ENCODE data around the gene EPHA6.

The EPHA6 gene

DNA sequence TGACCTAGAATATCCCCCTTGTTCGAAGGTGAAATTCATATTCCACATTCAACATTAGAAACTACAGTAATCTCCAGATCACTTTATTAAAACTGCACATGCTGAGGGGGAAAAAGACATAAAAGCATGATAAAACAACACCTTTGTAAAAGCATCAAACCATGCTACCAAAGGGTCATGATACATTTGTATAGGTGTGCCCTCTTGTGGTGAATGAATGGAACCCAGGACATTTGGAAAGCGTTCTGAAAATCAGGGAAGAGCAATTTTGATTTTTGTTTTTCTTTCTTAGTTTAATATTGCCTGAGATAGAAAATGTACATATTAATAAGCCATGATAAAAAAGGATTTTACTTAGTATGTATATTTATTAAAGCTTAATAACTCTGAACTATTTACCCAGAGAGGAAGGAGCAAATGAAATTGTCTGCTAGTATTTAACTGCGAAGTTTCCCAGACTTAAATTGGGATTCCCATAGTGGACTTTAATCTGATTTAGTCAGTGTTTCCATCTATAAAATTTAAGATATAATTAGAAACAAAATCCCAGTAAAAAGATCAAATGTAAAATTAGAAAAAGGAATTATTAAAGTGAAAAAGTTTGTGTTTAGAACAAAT, 844.4 kb downstream of the EPHA6 start:
- peak; percentile 16 for DNase-seq
- H3K14ac ChIP-seq (ENCODE audit: low read length in 2 of 2): no peak overlapping the region
- no peak overlapping the region for H2BK12ac ChIP-seq (ENCODE audit: low read length in 2 of 2)
- H2AK5ac ChIP-seq (ENCODE audit: low read length, severe bottlenecking): no peak overlapping the region
- no peaks in the 10 kb centered on the region for H3K4me1 ChIP-seq (ENCODE audit: control insufficient read depth, insufficient read depth, low read depth, low read length)
- H3K18ac ChIP-seq (ENCODE audit: low read depth in 1 of 2, low read length in 2 of 2): no peak overlapping the region
- no peak overlapping the region for H2AFZ ChIP-seq (ENCODE audit: low read depth, low read length)
- H3K4me2 ChIP-seq (ENCODE audit: low read length, poor library complexity, severe bottlenecking): no peak overlapping the region
- H4K8ac ChIP-seq (ENCODE audit: low read length): no peak overlapping the region
- no peak overlapping the region for H2BK5ac ChIP-seq (ENCODE audit: low read depth, low read length, poor library complexity, severe bottlenecking)
- no peaks in the 10 kb centered on the region for H3K36me3 ChIP-seq (ENCODE audit: control insufficient read depth in 1 of 2, insufficient read depth in 2 of 2, low read depth in 1 of 2, low read length in 2 of 2)
- no peak overlapping the region for H3K4me3 ChIP-seq (ENCODE audit: insufficient read depth in 1 of 2, low read depth in 1 of 2, low read length in 2 of 2)
- no peak overlapping the region for H4K91ac ChIP-seq (ENCODE audit: low read length)
- WGBS: 9% methylated on average over 2 of the region's 3 CpGs
- H3K9ac ChIP-seq (ENCODE audit: low read length): no peak overlapping the region
- no peaks in the 10 kb centered on the region for H3K9me3 ChIP-seq (ENCODE audit: control insufficient read depth, low read length)
- no peak overlapping the region for H3K4ac ChIP-seq (ENCODE audit: low read depth in 1 of 2, low read length in 2 of 2)
- H3K79me1 ChIP-seq (replicated peaks; ENCODE audit: low read length, poor library complexity, severe bottlenecking): no peaks in the 10 kb centered on the region
- no peak overlapping the region for H3K27ac ChIP-seq (ENCODE audit: low read length, poor library complexity, severe bottlenecking)
- H3K23ac ChIP-seq (ENCODE audit: low read length in 2 of 2): no peak overlapping the region
- H3K27me3 ChIP-seq (ENCODE audit: control insufficient read depth in 1 of 2, insufficient read depth in 1 of 2, low read length in 2 of 2): no peaks in the 10 kb centered on the region
- H2BK15ac ChIP-seq (ENCODE audit: low read depth, poor library complexity, severe bottlenecking): no peak overlapping the region
- H2BK120ac ChIP-seq (ENCODE audit: low read depth, low read length): no peak overlapping the region

DNA sequence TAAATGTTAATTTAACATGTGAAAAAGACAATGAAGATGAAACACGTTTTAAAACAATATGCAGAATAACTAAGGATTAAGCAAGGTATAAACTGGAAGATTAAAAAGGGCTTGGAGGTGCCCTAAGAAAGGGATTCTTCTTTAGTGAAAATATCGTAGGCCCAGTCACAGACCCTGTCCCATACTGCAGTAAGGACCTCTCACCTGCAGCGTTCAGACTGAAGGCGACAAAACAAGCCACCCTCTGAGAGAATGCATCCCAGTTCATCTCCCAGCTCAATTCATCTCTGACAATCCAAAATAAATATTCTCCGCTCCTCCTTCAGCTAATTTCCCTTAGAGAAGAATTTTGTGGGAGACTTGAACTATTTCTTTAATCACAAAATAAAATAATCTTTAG, 847.9 kb downstream of the EPHA6 start:
- Histone ChIP-seq H3K27ac (ENCODE audit: low read length, poor library complexity, severe bottlenecking) (no peak overlapping the region), H3K9me3 (ENCODE audit: control insufficient read depth, low read length) (no peaks in the 10 kb centered on the region), H3K23ac (ENCODE audit: low read length in 2 of 2) (no peak overlapping the region), H3K36me3 (ENCODE audit: control insufficient read depth in 1 of 2, insufficient read depth in 2 of 2, low read depth in 1 of 2, low read length in 2 of 2) (no peaks in the 10 kb centered on the region), H2BK12ac (ENCODE audit: low read length in 2 of 2) (no peak overlapping the region), H3K4me3 (ENCODE audit: insufficient read depth in 1 of 2, low read depth in 1 of 2, low read length in 2 of 2) (no peak overlapping the region), H3K4ac (ENCODE audit: low read depth in 1 of 2, low read length in 2 of 2) (no peak overlapping the region), H3K4me1 (ENCODE audit: control insufficient read depth, insufficient read depth, low read depth, low read length) (no peaks in the 10 kb centered on the region), H3K14ac (ENCODE audit: low read length in 2 of 2) (no peak overlapping the region), H3K18ac (ENCODE audit: low read depth in 1 of 2, low read length in 2 of 2) (no peak overlapping the region), H4K8ac (ENCODE audit: low read length) (no peak overlapping the region), H4K91ac (ENCODE audit: low read length) (no peak overlapping the region), H3K4me2 (ENCODE audit: low read length, poor library complexity, severe bottlenecking) (no peak overlapping the region), H2BK15ac (ENCODE audit: low read depth, poor library complexity, severe bottlenecking) (no peak overlapping the region), H2AFZ (ENCODE audit: low read depth, low read length) (no peak overlapping the region), H3K27me3 (ENCODE audit: control insufficient read depth in 1 of 2, insufficient read depth in 1 of 2, low read length in 2 of 2) (no peaks in the 10 kb centered on the region), H2AK5ac (ENCODE audit: low read length, severe bottlenecking) (no peak overlapping the region), H2BK120ac (ENCODE audit: low read depth, low read length) (no peak overlapping the region), H3K9ac (ENCODE audit: low read length) (no peak overlapping the region), H2BK5ac (ENCODE audit: low read depth, low read length, poor library complexity, severe bottlenecking) (no peak overlapping the region), H3K79me1 (replicated peaks; ENCODE audit: low read length, poor library complexity, severe bottlenecking) (no peaks in the 10 kb centered on the region)
- 58% methylated on average over 4 of the region's 5 CpGs for WGBS
- no peak for DNase-seq

DNA sequence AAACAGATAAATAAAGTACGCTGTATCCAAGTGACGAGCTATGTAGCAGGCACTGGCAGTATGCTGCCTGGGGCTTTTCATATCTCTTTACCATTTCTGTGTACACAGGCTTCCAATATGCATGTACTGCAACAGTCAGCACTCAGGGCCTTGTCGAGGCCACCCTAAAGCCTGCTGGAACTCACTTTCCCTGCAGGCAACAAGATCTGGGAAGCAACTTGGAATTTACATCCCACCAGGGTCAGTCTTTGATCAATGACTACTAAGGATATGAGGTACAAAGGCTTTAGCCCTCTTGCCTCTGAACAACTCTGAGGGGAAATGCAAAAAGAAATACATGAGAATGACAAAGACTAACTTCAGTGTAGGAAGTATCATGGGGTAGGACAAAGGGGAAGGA, 848.4 kb downstream of the EPHA6 start:
- Histone ChIP-seq H3K27ac (ENCODE audit: low read length, poor library complexity, severe bottlenecking) (no peak overlapping the region), H3K18ac (ENCODE audit: low read depth in 1 of 2, low read length in 2 of 2) (peak overlapping the region in 1 of 2 experiments; percentile 3), H3K4me2 (ENCODE audit: low read length, poor library complexity, severe bottlenecking) (no peak overlapping the region), H2BK12ac (ENCODE audit: low read length in 2 of 2) (no peak overlapping the region), H2AFZ (ENCODE audit: low read depth, low read length) (no peak overlapping the region), H2AK5ac (ENCODE audit: low read length, severe bottlenecking) (no peak overlapping the region), H3K9me3 (ENCODE audit: control insufficient read depth, low read length) (no peaks in the 10 kb centered on the region), H3K14ac (ENCODE audit: low read length in 2 of 2) (no peak overlapping the region), H3K4me1 (ENCODE audit: control insufficient read depth, insufficient read depth, low read depth, low read length) (no peaks in the 10 kb centered on the region), H2BK15ac (ENCODE audit: low read depth, poor library complexity, severe bottlenecking) (no peak overlapping the region), H2BK120ac (ENCODE audit: low read depth, low read length) (no peak overlapping the region), H3K79me1 (replicated peaks; ENCODE audit: low read length, poor library complexity, severe bottlenecking) (no peaks in the 10 kb centered on the region), H4K91ac (ENCODE audit: low read length) (no peak overlapping the region), H3K36me3 (ENCODE audit: control insufficient read depth in 1 of 2, insufficient read depth in 2 of 2, low read depth in 1 of 2, low read length in 2 of 2) (no peaks in the 10 kb centered on the region), H3K27me3 (ENCODE audit: control insufficient read depth in 1 of 2, insufficient read depth in 1 of 2, low read length in 2 of 2) (no peaks in the 10 kb centered on the region), H3K4ac (ENCODE audit: low read depth in 1 of 2, low read length in 2 of 2) (no peak overlapping the region), H4K8ac (ENCODE audit: low read length) (no peak overlapping the region), H3K23ac (ENCODE audit: low read length in 2 of 2) (no peak overlapping the region), H3K4me3 (ENCODE audit: insufficient read depth in 1 of 2, low read depth in 1 of 2, low read length in 2 of 2) (no peak overlapping the region), H2BK5ac (ENCODE audit: low read depth, low read length, poor library complexity, severe bottlenecking) (no peak overlapping the region), H3K9ac (ENCODE audit: low read length) (no peak overlapping the region)
- WGBS: 66% methylated on average over 3 of the region's 3 CpGs
- no peak for DNase-seq

DNA sequence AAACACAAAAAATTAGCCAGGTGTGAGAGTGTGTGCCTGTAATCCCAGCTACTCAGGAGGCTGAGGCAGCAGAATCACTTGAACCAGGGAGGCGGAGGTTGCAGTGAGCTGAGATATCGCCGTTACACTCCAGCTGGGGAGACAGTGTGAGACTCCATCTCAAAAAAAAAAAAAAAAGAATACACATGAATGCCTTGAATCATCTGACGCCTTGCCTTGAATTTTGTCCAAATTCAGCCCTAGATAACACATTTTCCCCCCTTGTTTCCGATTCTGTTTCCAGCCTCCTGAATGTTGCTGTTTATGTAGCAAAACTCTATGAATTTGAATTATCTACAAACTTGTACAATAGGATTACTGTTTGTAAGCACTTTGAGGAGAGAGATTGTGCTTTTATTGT, 851.5 kb downstream of the EPHA6 start:
- no peaks in the 10 kb centered on the region for H3K9me3 ChIP-seq (ENCODE audit: control insufficient read depth, low read length)

More for the DNA sequence above, 851.5 kb downstream of the EPHA6 start:
- Histone ChIP-seq H2BK120ac (ENCODE audit: low read depth, low read length) (no peak overlapping the region), H4K91ac (ENCODE audit: low read length) (no peak overlapping the region), H3K36me3 (ENCODE audit: control insufficient read depth in 1 of 2, insufficient read depth in 2 of 2, low read depth in 1 of 2, low read length in 2 of 2) (no peaks in the 10 kb centered on the region), H3K23ac (ENCODE audit: low read length in 2 of 2) (no peak overlapping the region), H3K79me1 (replicated peaks; ENCODE audit: low read length, poor library complexity, severe bottlenecking) (no peaks in the 10 kb centered on the region), H3K27me3 (ENCODE audit: control insufficient read depth in 1 of 2, insufficient read depth in 1 of 2, low read length in 2 of 2) (no peaks in the 10 kb centered on the region), H3K27ac (ENCODE audit: low read length, poor library complexity, severe bottlenecking) (no peak overlapping the region), H3K4me3 (ENCODE audit: insufficient read depth in 1 of 2, low read depth in 1 of 2, low read length in 2 of 2) (no peak overlapping the region), H3K18ac (ENCODE audit: low read depth in 1 of 2, low read length in 2 of 2) (no peak overlapping the region), H3K4ac (ENCODE audit: low read depth in 1 of 2, low read length in 2 of 2) (no peak overlapping the region), H3K4me1 (ENCODE audit: control insufficient read depth, insufficient read depth, low read depth, low read length) (no peaks in the 10 kb centered on the region), H2BK12ac (ENCODE audit: low read length in 2 of 2) (no peak overlapping the region), H3K9ac (ENCODE audit: low read length) (no peak overlapping the region), H3K4me2 (ENCODE audit: low read length, poor library complexity, severe bottlenecking) (no peak overlapping the region), H2AK5ac (ENCODE audit: low read length, severe bottlenecking) (no peak overlapping the region), H2BK5ac (ENCODE audit: low read depth, low read length, poor library complexity, severe bottlenecking) (no peak overlapping the region), H2BK15ac (ENCODE audit: low read depth, poor library complexity, severe bottlenecking) (no peak overlapping the region), H3K14ac (ENCODE audit: low read length in 2 of 2) (no peak overlapping the region), H4K8ac (ENCODE audit: low read length) (no peak overlapping the region), H2AFZ (ENCODE audit: low read depth, low read length) (no peak overlapping the region)
- no peak for DNase-seq
- WGBS: 90% methylated on average over 3 of the region's 5 CpGs
